AG04450 (cell line): ENCODE results near the gene PRKCSH. TPM values are rescaled to one million over a fixed set of nuclear protein-coding genes. Genes with fewer than 3 reads are reported as not detected.
"Not testable (repeated sequence)": the region's sequence is repeated elsewhere in the genome, so short reads cannot be mapped to it uniquely, and the experiment has no call there.

Source experiments
- CTCF ChIA-PET: fragments of 300-600, 350-600 bp; formaldehyde crosslinking; extraction: SDS; loops from one replicate; lab custom pipeline; 2022; ENCODE audit warnings: antibody characterized with exemption, inconsistent platforms; lab: Charles Lee
- POLR2A ChIA-PET: fragments of 350-600 bp; formaldehyde crosslinking; extraction: SDS; loops from one replicate; lab custom pipeline; 2021; ENCODE audit warnings: antibody characterized with exemption, inconsistent platforms; lab: Yijun Ruan, JAX
- DNase-seq: peaks from one replicate; pipeline ENCODE4 v3.0.0-alpha.2; 2011; ENCODE audit warnings: low read depth, low spot score
- H3K27ac ChIP-seq: one replicate; pipeline ENCODE4 v1.5.1; 2012; ENCODE audit warnings: low read depth, low read length, control low read depth
- H3K27me3 ChIP-seq: one replicate; pipeline ENCODE4 v1.6.0; 2012; ENCODE audit warnings: low read length; ENCODE audit not compliant: control insufficient read depth, insufficient read depth
- H3K4me3 ChIP-seq: 2 replicates; pipeline ENCODE4 v1.5.1; 2011; ENCODE audit warnings: mild to moderate bottlenecking, low read depth, low read length, control low read depth
- H3K9me3 ChIP-seq: 2 replicates; pipeline ENCODE4 v1.5.1; 2012; ENCODE audit warnings: low read length; ENCODE audit not compliant: control insufficient read depth, insufficient read depth
- CTCF ChIP-seq: IDR thresholded peaks from 2 replicates; pipeline ENCODE4 v1.5.1; 2011; ENCODE audit warnings: low read depth, low read length, control low read depth, inconsistent platforms
- polyA plus RNA-seq: library from polyadenylated mRNA; depleted of rRNA; stranded (reverse); fragments of >200 nt; gene quantifications from 2 replicates; pipeline ENCODE4 v1.2.3, GENCODE V29; 2011

Gene PRKCSH
- polyA plus RNA-seq, 1 experiment: 125 TPM

DNA sequence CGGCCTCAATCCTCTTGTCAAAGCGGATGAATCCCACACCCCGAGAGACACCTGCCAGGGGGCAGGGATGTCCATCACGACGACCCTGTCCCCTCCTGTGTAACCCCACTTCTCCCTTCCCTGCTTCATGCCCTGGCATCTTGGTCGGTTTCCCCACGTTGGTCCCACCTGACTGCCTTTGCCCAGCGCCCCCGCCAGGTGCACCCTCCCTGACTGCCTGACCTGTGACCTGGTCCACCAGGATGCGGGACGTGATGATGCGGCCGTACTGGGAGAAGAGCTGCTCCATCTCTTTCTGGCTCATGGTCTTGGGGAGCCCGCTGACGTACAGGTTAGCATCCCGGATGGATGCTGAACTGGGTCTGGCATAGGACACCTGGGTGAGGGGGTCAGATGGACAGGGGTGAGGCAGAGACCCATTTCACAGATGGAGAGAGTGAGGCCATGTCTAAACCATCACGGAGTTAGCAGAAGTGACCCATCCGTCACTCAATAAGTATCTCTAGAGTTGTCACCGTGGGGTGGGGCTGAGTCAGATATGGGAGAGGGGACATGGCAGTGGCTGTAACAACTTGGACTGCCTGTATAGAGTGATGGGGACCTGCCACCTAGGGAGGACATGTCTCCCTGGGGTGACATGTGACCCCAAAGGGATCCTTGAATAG, 22.9 kb downstream of the PRKCSH start:
- POLR2A ChIA-PET: no interaction called here

GRCh38 chr19:11458912-11459311, 23.5 kb downstream of the PRKCSH start:
- H3K27ac ChIP-seq, H3K4me3 ChIP-seq, H3K9me3 ChIP-seq, H3K27me3 ChIP-seq, DNase-seq: not testable (repeated sequence)
- ChIA-PET CTCF (interaction anchor here (0.9 kb wide), 1 partner anchor 22 kb away, joined by 3 read pairs; no protein-coding TSS in a partner anchor), POLR2A (interaction anchor here (0.7 kb wide), 1 partner anchor 73 kb away, joined by 5 read pairs; no protein-coding TSS in a partner anchor)

More for the DNA sequence above, 22.9 kb downstream of the PRKCSH start:
- H3K4me3 ChIP-seq: no peak overlapping the region
- no peaks in the 10 kb centered on the region; the same call in 1 of the 2 replicates for H3K9me3 ChIP-seq
- CTCF ChIA-PET: interaction anchor here (0.9 to 1.0 kb wide), 2 partner anchors 22 to 164 kb away, joined by 3 read pairs; no protein-coding TSS in a partner anchor
- peaks cover 3% of the 10 kb centered on the region for H3K27me3 ChIP-seq
- DNase-seq: no peak
- no peak for TF ChIP-seq CTCF
- no peak overlapping the region for H3K27ac ChIP-seq

GRCh38 chr19:11460207-11460606, 24.8 kb downstream of the PRKCSH start:
- Histone ChIP-seq H3K27ac (no peak overlapping the region), H3K4me3 (no peak overlapping the region), H3K9me3 (peaks cover 5% of the 10 kb centered on the region; the same call in 1 of the 2 replicates), H3K27me3 (peaks cover 3% of the 10 kb centered on the region)
- POLR2A ChIA-PET: no interaction called here
- CTCF ChIA-PET: no interaction called here
- DNase-seq: no peak
- peak; percentile 16; the same call in 1 of the 2 replicates for TF ChIP-seq CTCF

- POLR2A ChIA-PET: no interaction called here
- CTCF ChIA-PET: no interaction called here
Observed at GRCh38 chr19:11461453-11461852, 26.0 kb downstream of the PRKCSH start.

GRCh38 chr19:11463391-11463790, 28.0 kb downstream of the PRKCSH start:
- Histone ChIP-seq H3K9me3 (peaks cover 5% of the 10 kb centered on the region; the same call in 1 of the 2 replicates), H3K27me3 (peaks cover under 1% of the 10 kb centered on the region), H3K4me3 (no peak overlapping the region), H3K27ac (no peak overlapping the region)
- CTCF ChIA-PET: no interaction called here
- no peak for TF ChIP-seq CTCF
- no peak for DNase-seq
- POLR2A ChIA-PET: no interaction called here

More at GRCh38 chr19:11461453-11461852, 26.0 kb downstream of the PRKCSH start:
- Histone ChIP-seq H3K27ac (no peak overlapping the region), H3K27me3 (peaks cover 3% of the 10 kb centered on the region), H3K9me3 (peaks cover 5% of the 10 kb centered on the region; the same call in 1 of the 2 replicates), H3K4me3 (no peak overlapping the region)
- no peak for DNase-seq
- no peak for TF ChIP-seq CTCF
